Lower leg skin (tissue), 4 donors: ENCODE data around the gene CD34. TPM values are rescaled to one million over a fixed set of nuclear protein-coding genes. Genes with fewer than 3 reads are reported as not detected.

Source experiments
- DNase-seq, 2 donors: peaks; one replicate each; pipeline ENCODE4 v3.0.0-alpha.2; 2019; ENCODE audit warnings: low spot score in 2 of 2
- H3K4me3 ChIP-seq: fragments of 200-600 bp; sonication (generic); 2 replicates; pipeline ENCODE4 v1.5.1; 2017; ENCODE audit warnings: mild to moderate bottlenecking, low read depth; ENCODE audit not compliant: poor library complexity, severe bottlenecking
- POLR2A ChIP-seq, 2 donors: fragments of 450-650 bp; IDR thresholded peaks; one replicate each; pipeline ENCODE4 v1.6.1; 2016 to 2017; ENCODE audit warnings: antibody characterized with exemption in 2 of 2, mild to moderate bottlenecking in 1 of 2, moderate library complexity in 1 of 2
- WGBS, 2 donors: methylation state at CpG; one replicate each; pipeline ENCODE4 v1.1.5; 2018; 5-methylcytosine and 5-hydroxymethylcytosine counted together
- intact Hi-C: fragments of 100-400 bp; cut with DNase I; formaldehyde crosslinking; loops from one replicate; pipeline ENCODE4 v1.15.0; 2023; ENCODE audit warnings: low total_unique reads
- total RNA-seq, 4 donors: library from RNA; depleted of rRNA; stranded (reverse); fragments of >200 nt; gene quantifications; one replicate each; pipeline ENCODE4 v1.1.0, GENCODE V29; 2016
- TF ChIP-seq, protein P1 (sequence below), 3 donors: fragments of 450-650 bp; IDR thresholded peaks; one replicate each; pipeline ENCODE4 v1.5.1; 2016; ENCODE audit warnings: antibody characterized with exemption in 3 of 3, mild to moderate bottlenecking in 3 of 3, moderate library complexity in 2 of 3

CD34 gene
- total RNA-seq, 4 donors from 2014 or later = 8.5 to 45.5 (median 26.0) TPM

DNA sequence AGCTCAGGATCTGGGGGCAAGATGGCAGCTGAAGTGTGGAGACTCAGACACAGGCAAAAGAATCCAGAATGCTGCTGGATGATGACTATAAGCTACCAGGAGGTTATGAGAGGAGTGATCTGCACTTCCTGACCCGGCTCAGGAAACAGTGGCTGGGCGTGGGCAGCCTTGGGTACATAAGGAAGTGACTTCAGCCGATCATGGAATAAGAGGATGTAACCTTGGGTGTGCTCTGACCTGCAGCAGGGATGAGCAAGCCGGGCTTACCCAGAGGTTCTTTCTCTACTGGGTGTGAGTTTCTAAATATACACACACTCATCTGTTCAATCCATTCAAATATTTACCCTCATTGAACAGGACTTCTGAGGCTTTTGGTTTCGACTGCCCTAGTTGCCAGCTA is 62.7 kb downstream of the CD34 start:
- H3K4me3 ChIP-seq = no peak overlapping the region
- 34 to 44% methylated on average over 5 of the region's 5 CpGs for WGBS, 2 donors
- intact Hi-C loops = no loop called here
- DNase-seq = peak; percentile 63 to 90
- TF ChIP-seq, protein P1, sequence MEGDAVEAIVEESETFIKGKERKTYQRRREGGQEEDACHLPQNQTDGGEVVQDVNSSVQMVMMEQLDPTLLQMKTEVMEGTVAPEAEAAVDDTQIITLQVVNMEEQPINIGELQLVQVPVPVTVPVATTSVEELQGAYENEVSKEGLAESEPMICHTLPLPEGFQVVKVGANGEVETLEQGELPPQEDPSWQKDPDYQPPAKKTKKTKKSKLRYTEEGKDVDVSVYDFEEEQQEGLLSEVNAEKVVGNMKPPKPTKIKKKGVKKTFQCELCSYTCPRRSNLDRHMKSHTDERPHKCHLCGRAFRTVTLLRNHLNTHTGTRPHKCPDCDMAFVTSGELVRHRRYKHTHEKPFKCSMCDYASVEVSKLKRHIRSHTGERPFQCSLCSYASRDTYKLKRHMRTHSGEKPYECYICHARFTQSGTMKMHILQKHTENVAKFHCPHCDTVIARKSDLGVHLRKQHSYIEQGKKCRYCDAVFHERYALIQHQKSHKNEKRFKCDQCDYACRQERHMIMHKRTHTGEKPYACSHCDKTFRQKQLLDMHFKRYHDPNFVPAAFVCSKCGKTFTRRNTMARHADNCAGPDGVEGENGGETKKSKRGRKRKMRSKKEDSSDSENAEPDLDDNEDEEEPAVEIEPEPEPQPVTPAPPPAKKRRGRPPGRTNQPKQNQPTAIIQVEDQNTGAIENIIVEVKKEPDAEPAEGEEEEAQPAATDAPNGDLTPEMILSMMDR (IDR thresholded peaks at IDR 0.05) = no peak
- TF ChIP-seq POLR2A (IDR thresholded peaks at IDR 0.05) = no peak

DNA sequence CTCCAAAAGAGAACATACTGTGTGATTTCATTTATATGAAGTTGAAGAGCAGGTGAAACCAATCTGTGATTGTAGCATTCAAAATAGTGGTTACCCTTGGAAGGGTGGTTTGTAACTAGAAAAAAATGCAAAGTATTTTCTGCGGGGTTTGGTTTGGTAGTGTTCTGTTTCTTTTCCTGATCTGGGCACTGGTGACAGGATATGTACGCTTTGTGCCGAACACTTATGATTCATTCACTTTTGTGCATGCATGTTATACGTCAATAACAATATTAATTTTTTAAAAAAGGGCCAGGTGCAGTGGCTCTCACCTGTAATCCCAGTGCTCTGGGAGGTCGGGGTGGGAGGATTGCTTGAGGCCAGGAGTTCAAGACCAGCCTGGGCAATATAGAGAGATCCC is 63.8 kb downstream of the CD34 start:
- WGBS, 2 donors = 95% methylated on average over 5 of the region's 5 CpGs

DNA sequence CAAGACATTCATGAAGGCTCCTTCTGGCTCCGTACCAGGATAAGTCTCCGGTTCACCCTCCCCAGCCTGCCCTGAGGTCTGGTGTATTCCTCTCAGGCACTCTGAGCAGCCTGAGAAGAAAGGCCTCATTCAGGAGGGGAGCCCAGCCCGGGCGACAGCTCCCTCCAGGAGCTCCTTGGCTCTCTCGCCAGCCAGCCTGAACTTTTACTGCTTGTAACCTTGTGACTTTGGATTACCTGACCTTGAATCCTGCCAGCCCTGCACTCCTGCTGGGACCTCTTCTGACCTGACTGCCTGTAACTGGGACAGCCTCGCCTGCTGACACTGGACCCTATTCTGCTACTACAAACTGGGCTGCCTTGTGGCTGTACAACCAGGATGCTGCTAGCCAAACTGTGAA is 65.8 kb downstream of the CD34 start:
- 66 to 74% methylated on average over 6 of the region's 6 CpGs for WGBS, 2 donors
- DNase-seq = peak in 1 of 2 donors; percentile 80
- intact Hi-C loops = no loop called here

More for the DNA sequence above, 63.8 kb downstream of the CD34 start:
- H3K4me3 ChIP-seq = no peak overlapping the region
- intact Hi-C loops = loop anchor here (2.0 kb wide), 1 partner anchor 18 kb away; no protein-coding TSS in a partner anchor
- DNase-seq = no peak
- TF ChIP-seq, protein P1 (IDR thresholded peaks at IDR 0.05) = no peak
- no peak for TF ChIP-seq POLR2A (IDR thresholded peaks at IDR 0.05)

DNA sequence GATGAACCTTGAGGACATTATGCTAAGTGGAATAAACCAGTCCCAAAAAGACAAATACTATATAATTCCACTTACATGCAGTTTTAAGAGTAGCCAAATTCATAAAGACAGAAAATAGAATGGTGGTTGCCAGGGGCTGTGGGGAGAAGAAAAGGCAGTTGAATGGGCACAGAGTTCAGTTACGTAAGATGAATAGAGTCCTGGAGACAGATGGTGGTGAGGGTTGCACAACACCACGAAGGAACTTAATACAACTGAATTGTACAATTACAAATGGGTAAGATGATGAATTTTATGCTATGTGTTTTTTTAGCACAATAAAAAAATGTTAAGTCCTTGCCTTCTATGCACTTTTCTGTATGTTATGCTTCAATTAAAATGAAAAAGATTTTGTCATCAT is 66.6 kb downstream of the CD34 start:
- TF ChIP-seq, protein P1 (IDR thresholded peaks at IDR 0.05) = no peak
- no peak for TF ChIP-seq POLR2A (IDR thresholded peaks at IDR 0.05)
- peak in 1 of 2 donors; percentile 60 for DNase-seq
- WGBS, 2 donors = 45% methylated on average over 2 of the region's 2 CpGs
- no peak overlapping the region for H3K4me3 ChIP-seq
- intact Hi-C loops = no loop called here

More for the DNA sequence above, 65.8 kb downstream of the CD34 start:
- no peak overlapping the region for H3K4me3 ChIP-seq
- TF ChIP-seq, protein P1 (IDR thresholded peaks at IDR 0.05) = no peak
- no peak for TF ChIP-seq POLR2A (IDR thresholded peaks at IDR 0.05)

DNA sequence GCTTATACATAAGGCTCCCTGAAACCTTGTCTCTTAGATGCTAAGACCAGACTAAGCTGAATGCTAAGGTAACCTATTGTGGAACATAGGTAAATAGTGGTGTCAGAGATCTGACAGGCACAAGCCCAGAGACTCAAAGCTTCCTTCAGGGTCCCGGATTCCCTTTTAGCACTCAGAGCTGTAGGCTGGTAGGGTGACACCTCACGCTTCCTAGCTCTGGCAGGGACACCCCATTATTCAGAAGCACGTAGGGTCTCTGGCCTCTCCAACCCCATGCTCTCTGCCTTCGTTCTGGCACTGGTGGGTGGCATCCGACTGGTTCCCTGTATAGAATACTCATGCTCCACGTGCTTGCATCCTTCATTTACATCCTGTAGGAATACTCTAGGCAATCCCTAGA is 68.4 kb downstream of the CD34 start:
- intact Hi-C loops = no loop called here
- H3K4me3 ChIP-seq = no peak overlapping the region
- WGBS, 2 donors = 79 to 91% methylated on average over 6 of the region's 6 CpGs
- peak in 1 of 2 donors; percentile 57 for DNase-seq
- no peak for TF ChIP-seq POLR2A (IDR thresholded peaks at IDR 0.05)
- TF ChIP-seq, protein P1 (IDR thresholded peaks at IDR 0.05) = no peak

DNA sequence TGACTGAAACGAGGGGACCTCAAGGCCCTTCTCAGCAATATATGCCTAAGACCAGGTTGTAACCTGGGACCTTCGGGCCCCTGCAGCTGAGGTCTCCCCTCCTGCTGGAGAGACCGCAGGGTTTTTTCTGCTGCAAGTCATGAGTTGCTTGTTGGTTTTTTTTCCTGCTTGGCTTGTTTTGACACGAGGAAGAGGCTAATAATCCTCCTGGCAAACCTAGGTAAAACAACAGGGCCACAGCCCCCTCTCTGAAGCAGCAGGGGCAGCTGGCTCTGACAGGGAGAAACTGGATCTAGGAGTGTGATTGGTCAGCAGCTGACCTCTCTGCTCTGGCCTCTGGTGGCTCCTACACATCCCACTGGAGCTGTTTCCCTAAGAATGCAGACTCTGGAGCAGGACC is 69.0 kb downstream of the CD34 start:
- WGBS, 2 donors = 46 to 49% methylated on average over 4 of the region's 4 CpGs
- no peak for TF ChIP-seq POLR2A (IDR thresholded peaks at IDR 0.05)
- TF ChIP-seq, protein P1 (IDR thresholded peaks at IDR 0.05) = no peak
- intact Hi-C loops = no loop called here
- no peak overlapping the region for H3K4me3 ChIP-seq
- DNase-seq = no peak
